IMR-90 (cell line): Measurements from ENCODE around the gene OPTN. TPM values are rescaled to one million over a fixed set of nuclear protein-coding genes. Genes with fewer than 3 reads are reported as not detected.

Source experiments
- ATAC-seq: fragments of 200-7000 bp; cut with Tn5 transposase; 2 replicates; pipeline ENCODE4 v1.9.1; 2020; ENCODE audit warnings: low read depth, mild to moderate bottlenecking, moderate library complexity
- BruUV-seq: library from RNA; stranded (reverse); fragments of 400-500 nt; replicated peaks from 2 replicates; lab custom pipeline; 2021; lab: Mats Ljungman, UMichigan
- CTCF ChIA-PET: fragments of 300-600 bp; formaldehyde crosslinking; extraction: SDS; loops from one replicate; lab custom pipeline; 2021; ENCODE audit warnings: antibody characterized with exemption; lab: Yijun Ruan, JAX
- POLR2A ChIA-PET: fragments of 300-600 bp; sonication (Branson Sonifier 250); formaldehyde crosslinking; loops from one replicate; lab custom pipeline; 2022; ENCODE audit warnings: antibody characterized with exemption; ENCODE audit not compliant: unreplicated experiment; lab: Charles Lee
- DNase-seq: peaks from one replicate; pipeline ENCODE4 v3.0.0; 2013
- H2AFZ ChIP-seq: replicated peaks from 2 replicates; pipeline ENCODE3; 2013; ENCODE audit warnings: low read length, mild to moderate bottlenecking; ENCODE audit not compliant: poor library complexity
- H2AK5ac ChIP-seq: 2 replicates; pipeline ENCODE4 v1.6.1; 2013; ENCODE audit warnings: low read depth, low read length, inconsistent platforms
- H2AK9ac ChIP-seq: replicated peaks from 2 replicates; pipeline ENCODE3; 2013; ENCODE audit warnings: mild to moderate bottlenecking, low read depth, low read length, moderate library complexity; ENCODE audit not compliant: poor library complexity
- H2BK120ac ChIP-seq: 2 replicates; pipeline ENCODE4 v1.6.1; 2013; ENCODE audit warnings: low read depth, low read length, inconsistent platforms
- H2BK15ac ChIP-seq: 3 replicates; pipeline ENCODE4 v1.6.1; 2013; ENCODE audit warnings: low read depth, low read length, inconsistent platforms
- H2BK20ac ChIP-seq: 2 replicates; pipeline ENCODE4 v1.6.1; 2013; ENCODE audit warnings: low read depth, mild to moderate bottlenecking, inconsistent platforms, low read length, moderate library complexity
- H2BK5ac ChIP-seq: 2 replicates; pipeline ENCODE4 v1.6.1; 2013; ENCODE audit warnings: mild to moderate bottlenecking, low read depth, low read length, inconsistent platforms; ENCODE audit not compliant: poor library complexity, severe bottlenecking
- H3K14ac ChIP-seq: replicated peaks from 2 replicates; pipeline ENCODE4 v1.6.1; 2013; ENCODE audit warnings: low read depth, low read length, inconsistent platforms
- H3K18ac ChIP-seq: 2 replicates; pipeline ENCODE4 v1.6.1; 2013; ENCODE audit warnings: low read depth, low read length, control low read depth
- H3K23ac ChIP-seq: 2 replicates; pipeline ENCODE4 v1.6.1; 2013; ENCODE audit warnings: low read depth, low read length, inconsistent platforms
- H3K27ac ChIP-seq: 2 replicates; pipeline ENCODE4 v1.5.1; 2013; ENCODE audit warnings: mild to moderate bottlenecking, control low read depth, low read length; ENCODE audit not compliant: insufficient read depth
- H3K27me3 ChIP-seq: 2 replicates; pipeline ENCODE4 v1.6.1; 2013; ENCODE audit warnings: low read length; ENCODE audit not compliant: control insufficient read depth, insufficient read depth
- H3K36me3 ChIP-seq: 2 replicates; pipeline ENCODE4 v1.6.1; 2013; ENCODE audit warnings: low read length, mixed read lengths; ENCODE audit not compliant: control insufficient read depth, insufficient read depth
- H3K4ac ChIP-seq: 2 replicates; pipeline ENCODE4 v1.6.1; 2013; ENCODE audit warnings: low read depth, low read length, inconsistent platforms
- H3K4me1 ChIP-seq: 2 replicates; pipeline ENCODE4 v1.6.1; 2013; ENCODE audit warnings: low read length, mixed read lengths; ENCODE audit not compliant: control insufficient read depth, insufficient read depth
- H3K4me2 ChIP-seq: 2 replicates; pipeline ENCODE4 v1.6.1; 2013; ENCODE audit warnings: low read depth, mild to moderate bottlenecking, control low read depth, low read length, moderate library complexity
- H3K4me3 ChIP-seq: 2 replicates; pipeline ENCODE4 v1.5.1; 2013; ENCODE audit warnings: low read depth, mild to moderate bottlenecking, control low read depth, low read length, moderate library complexity; ENCODE audit not compliant: insufficient read depth
- H3K56ac ChIP-seq: 2 replicates; pipeline ENCODE4 v1.6.1; 2013; ENCODE audit warnings: low read length, inconsistent platforms; ENCODE audit not compliant: insufficient read depth; ENCODE audit errors: extremely low read depth
- H3K79me1 ChIP-seq, 2 experiments: 2 replicates each; pipeline ENCODE4 v1.6.1; 2013; ENCODE audit warnings: low read length in 2 of 2, inconsistent platforms in 1 of 2, low read depth in 1 of 2
- H3K9ac ChIP-seq: 2 replicates; pipeline ENCODE4 v1.6.1; 2013; ENCODE audit warnings: low read depth, low read length, control low read depth
- H3K9me1 ChIP-seq: 2 replicates; pipeline ENCODE4 v1.6.1; 2013; ENCODE audit warnings: low read length, inconsistent platforms; ENCODE audit not compliant: insufficient read depth
- H3K9me3 ChIP-seq: 2 replicates; pipeline ENCODE4 v1.6.1; 2013; ENCODE audit warnings: low read length; ENCODE audit not compliant: control insufficient read depth, insufficient read depth
- H4K20me1 ChIP-seq: 2 replicates; pipeline ENCODE4 v1.6.1; 2013; ENCODE audit warnings: low read length, inconsistent platforms; ENCODE audit not compliant: insufficient read depth
- H4K5ac ChIP-seq: 2 replicates; pipeline ENCODE4 v1.6.1; 2013; ENCODE audit warnings: mild to moderate bottlenecking, low read depth, low read length, control low read depth
- H4K8ac ChIP-seq, 2 experiments: 2 replicates each; pipeline ENCODE4 v1.6.1; 2013; ENCODE audit warnings: low read depth in 2 of 2, low read length in 2 of 2, control low read depth in 1 of 2, inconsistent platforms in 1 of 2
- H4K91ac ChIP-seq: 2 replicates; pipeline ENCODE4 v1.6.1; 2013; ENCODE audit warnings: low read depth, low read length, inconsistent platforms; ENCODE audit not compliant: insufficient read depth
- MAFK ChIP-seq: IDR thresholded peaks from 2 replicates; pipeline ENCODE4 v1.6.1; 2012; ENCODE audit warnings: low read depth, low read length, improper control_type of control experiment
- RFX5 ChIP-seq: IDR thresholded peaks from 2 replicates; pipeline ENCODE4 v1.8.0; 2012; ENCODE audit warnings: low read depth, mild to moderate bottlenecking, low read length, moderate library complexity
- SMC3 ChIP-seq: fragments of 150-350 bp; IDR thresholded peaks from 2 replicates; pipeline ENCODE4 v1.6.1; 2016; ENCODE audit warnings: low read depth, mild to moderate bottlenecking, antibody characterized with exemption, low read length, moderate library complexity
- WGBS, 2 experiments: methylation state at CpG; one replicate each; pipeline versions ENCODE4 v1.1.5 to v1.1.7; 2013; ENCODE audit warnings: missing lambda C conversion rate in 2 of 2; ENCODE audit not compliant: insufficient read length in 1 of 2; ENCODE audit errors: extremely low coverage in 2 of 2; 5-methylcytosine and 5-hydroxymethylcytosine counted together
- dilution Hi-C: fragments of 300-500 bp; cut with HindIII; formaldehyde crosslinking; loops from one replicate; pipeline ENCODE4 v1.14.3; 2018; ENCODE audit warnings: low sequenced_read_pairs; ENCODE audit not compliant: unreplicated experiment
- in situ Hi-C: fragments of 300-500 bp; cut with MboI; formaldehyde crosslinking; loops from 3 replicates; pipeline ENCODE4 v1.14.3; 2019; ENCODE audit warnings: low sequenced_read_pairs, inconsistent platforms, mixed read lengths
- intact Hi-C: fragments of 100-400 bp; cut with micrococcal nuclease; formaldehyde crosslinking; loops from 2 replicates; pipeline ENCODE4 v1.10.0; 2022
- polyA plus RNA-seq, 3 experiments: library from polyadenylated mRNA; depleted of rRNA; stranded (reverse); fragments of >200 nt; gene quantifications; 2 replicates each; pipeline ENCODE4 v1.2.3, GENCODE V29; 2012; ENCODE audit warnings: low replicate concordance in 1 of 3
- total RNA-seq: library from RNA; depleted of rRNA; stranded (reverse); fragments of >200 nt; gene quantifications from 2 replicates; pipeline ENCODE4 v1.2.3, GENCODE V29; 2012
- TF ChIP-seq, protein P1 (sequence below): conservative IDR thresholded peaks from 2 replicates; pipeline ENCODE4 v1.5.1; 2012; ENCODE audit warnings: mild to moderate bottlenecking, low read depth, low read length, improper control_type of control experiment
- TF ChIP-seq, protein P2 (sequence below): fragments of 150-350 bp; IDR thresholded peaks from 2 replicates; pipeline ENCODE4 v1.6.1; 2016; ENCODE audit warnings: low read depth, mild to moderate bottlenecking, low read length, moderate library complexity, borderline replicate concordance

The OPTN gene
- total and polyA plus RNA-seq, 2 of the 4 experiments (the other 2 are of a cell fraction): 34.8 to 41.4 TPM

DNA sequence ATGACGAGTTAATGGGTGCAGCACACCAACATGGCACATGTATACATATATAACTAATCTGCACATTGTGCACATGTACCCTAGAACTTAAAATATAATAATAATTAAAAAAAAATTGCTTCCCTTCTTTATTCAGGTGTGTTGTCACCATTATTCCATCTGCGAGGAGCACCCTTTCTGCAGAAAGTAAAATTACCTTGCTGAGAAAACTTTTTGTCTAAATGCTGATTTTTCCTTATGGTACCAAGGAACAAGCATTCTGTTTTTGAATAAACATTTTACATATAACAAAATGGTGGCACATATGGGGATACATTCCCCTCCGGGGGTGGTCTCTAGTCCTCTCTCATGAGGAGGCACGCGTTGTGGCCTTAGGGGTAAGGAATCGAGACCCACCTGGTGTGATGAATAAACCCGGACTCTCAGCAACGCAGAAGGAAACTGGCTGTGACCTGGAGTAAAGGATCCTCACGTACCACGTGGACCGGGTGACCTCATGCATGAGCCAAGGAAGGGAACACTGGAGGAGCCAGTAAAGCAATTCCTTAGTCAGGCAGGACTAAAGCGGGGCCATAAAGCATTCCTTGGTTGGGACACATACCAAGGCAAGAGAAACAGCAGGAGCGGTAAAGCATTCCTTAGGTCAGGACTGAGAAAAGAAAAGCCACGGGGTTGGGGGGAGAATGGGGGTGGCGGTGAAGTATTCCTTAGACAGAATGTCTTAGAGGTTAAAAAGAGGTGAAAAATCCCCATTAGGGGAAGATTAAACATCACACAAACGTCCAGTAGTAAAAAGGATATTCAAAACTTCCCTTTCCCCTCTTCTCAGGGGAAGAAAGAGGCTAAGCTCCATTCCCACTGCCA is 20.8 kb upstream of the OPTN start (continued):
- TF ChIP-seq RFX5: no peak

DNA sequence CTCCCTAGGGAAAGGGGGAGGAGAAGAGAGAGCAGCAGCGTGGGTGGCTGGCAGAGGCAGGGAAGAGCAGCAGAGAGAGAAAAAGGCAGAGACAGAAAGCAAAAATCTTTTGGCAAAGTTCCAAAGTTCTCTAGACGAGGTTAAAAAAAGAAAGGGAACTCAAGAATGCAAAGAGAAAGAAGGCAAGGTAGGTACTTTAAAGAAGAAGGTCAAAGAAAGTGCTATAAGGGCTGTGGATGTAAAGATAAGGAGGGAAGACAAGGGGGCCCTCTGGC is 20.2 kb upstream of the OPTN start:
- no peak overlapping the region for H3K4me2 ChIP-seq
- H3K14ac ChIP-seq: no peak overlapping the region
- no peak overlapping the region for H2BK20ac ChIP-seq
- H4K91ac ChIP-seq: no peak overlapping the region
- H3K4me3 ChIP-seq: no peak overlapping the region
- no peak for ATAC-seq
- no peaks in the 10 kb centered on the region for H3K36me3 ChIP-seq
- H4K8ac ChIP-seq: no peak overlapping the region
- intact Hi-C loops: loop anchor here (5.0 kb wide), 1 partner anchor 882 kb away; the partner anchor contains the start of genes CDC123 and NUDT5
- no peak overlapping the region for H2AFZ ChIP-seq
- DNase-seq: no peak
- in situ Hi-C loops: no loop called here
- no peak overlapping the region for H3K18ac ChIP-seq
- CTCF ChIA-PET: no interaction called here
- no peak overlapping the region for H3K4ac ChIP-seq
- H4K20me1 ChIP-seq: no peaks in the 10 kb centered on the region
- no peak for TF ChIP-seq SMC3
- no peak for TF ChIP-seq MAFK
- TF ChIP-seq, protein P1, sequence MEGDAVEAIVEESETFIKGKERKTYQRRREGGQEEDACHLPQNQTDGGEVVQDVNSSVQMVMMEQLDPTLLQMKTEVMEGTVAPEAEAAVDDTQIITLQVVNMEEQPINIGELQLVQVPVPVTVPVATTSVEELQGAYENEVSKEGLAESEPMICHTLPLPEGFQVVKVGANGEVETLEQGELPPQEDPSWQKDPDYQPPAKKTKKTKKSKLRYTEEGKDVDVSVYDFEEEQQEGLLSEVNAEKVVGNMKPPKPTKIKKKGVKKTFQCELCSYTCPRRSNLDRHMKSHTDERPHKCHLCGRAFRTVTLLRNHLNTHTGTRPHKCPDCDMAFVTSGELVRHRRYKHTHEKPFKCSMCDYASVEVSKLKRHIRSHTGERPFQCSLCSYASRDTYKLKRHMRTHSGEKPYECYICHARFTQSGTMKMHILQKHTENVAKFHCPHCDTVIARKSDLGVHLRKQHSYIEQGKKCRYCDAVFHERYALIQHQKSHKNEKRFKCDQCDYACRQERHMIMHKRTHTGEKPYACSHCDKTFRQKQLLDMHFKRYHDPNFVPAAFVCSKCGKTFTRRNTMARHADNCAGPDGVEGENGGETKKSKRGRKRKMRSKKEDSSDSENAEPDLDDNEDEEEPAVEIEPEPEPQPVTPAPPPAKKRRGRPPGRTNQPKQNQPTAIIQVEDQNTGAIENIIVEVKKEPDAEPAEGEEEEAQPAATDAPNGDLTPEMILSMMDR: no peak
- TF ChIP-seq, protein P2, sequence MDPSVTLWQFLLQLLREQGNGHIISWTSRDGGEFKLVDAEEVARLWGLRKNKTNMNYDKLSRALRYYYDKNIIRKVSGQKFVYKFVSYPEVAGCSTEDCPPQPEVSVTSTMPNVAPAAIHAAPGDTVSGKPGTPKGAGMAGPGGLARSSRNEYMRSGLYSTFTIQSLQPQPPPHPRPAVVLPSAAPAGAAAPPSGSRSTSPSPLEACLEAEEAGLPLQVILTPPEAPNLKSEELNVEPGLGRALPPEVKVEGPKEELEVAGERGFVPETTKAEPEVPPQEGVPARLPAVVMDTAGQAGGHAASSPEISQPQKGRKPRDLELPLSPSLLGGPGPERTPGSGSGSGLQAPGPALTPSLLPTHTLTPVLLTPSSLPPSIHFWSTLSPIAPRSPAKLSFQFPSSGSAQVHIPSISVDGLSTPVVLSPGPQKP: no peak
- no peaks in the 10 kb centered on the region for H3K79me1 ChIP-seq
- H3K9me3 ChIP-seq: peaks cover 37% of the 10 kb centered on the region
- H3K9ac ChIP-seq: no peak overlapping the region
- H3K4me1 ChIP-seq: no peaks in the 10 kb centered on the region
- POLR2A ChIA-PET: no interaction called here
- no peaks in the 10 kb centered on the region for H3K9me1 ChIP-seq
- 0 out of 2 replicates have a peak, but pooled peaks cover 2% of the 10 kb centered on the region for H3K27me3 ChIP-seq
- no CpG with 5 or more reads among the region's 2 CpGs for WGBS, 2 experiments
- no peak overlapping the region for H3K27ac ChIP-seq
- no TSS peak for BruUV-seq
- H3K56ac ChIP-seq: no peak overlapping the region
- H4K5ac ChIP-seq: no peak overlapping the region
- dilution Hi-C loops: no loop called here
- no peak overlapping the region for H2AK5ac ChIP-seq
- no peak overlapping the region for H3K23ac ChIP-seq
- no peak overlapping the region for H2BK120ac ChIP-seq
- H2BK15ac ChIP-seq: no peak overlapping the region
- H2AK9ac ChIP-seq: no peak overlapping the region
- no peak overlapping the region for H2BK5ac ChIP-seq
